Activated naive CD4-positive, alpha-beta T cell treated with anti-CD3 and anti-CD28 coated beads, Interleukin-2, amount 10 ng/mL, durations not matched to agents 7 days and 5 days (primary cell): ENCODE results near the gene PTGES2.

Experiments
- CTCF ChIA-PET: fragments of 350-600 bp; sonication (Branson Sonifier 250); formaldehyde crosslinking; loops from one replicate; lab custom pipeline; 2021; ENCODE audit warnings: antibody characterized with exemption; lab: Charles Lee
- DNase-seq: peaks from one replicate; pipeline ENCODE4 v3.0.0-alpha.2; 2020
- H3K27ac Mint-ChIP-seq: one replicate; pipeline ENCODE4 v1.8.0; 2021; ENCODE audit warnings: mild to moderate bottlenecking, moderate library complexity, mixed read lengths
- H3K27me3 Mint-ChIP-seq: one replicate; pipeline ENCODE4 v1.8.0; 2021; ENCODE audit warnings: mild to moderate bottlenecking, mixed read lengths
- H3K36me3 Mint-ChIP-seq: one replicate; pipeline ENCODE4 v1.8.0; 2021; ENCODE audit warnings: mixed read lengths
- H3K4me1 Mint-ChIP-seq: one replicate; pipeline ENCODE4 v1.8.0; 2021; ENCODE audit warnings: mixed read lengths
- H3K4me3 Mint-ChIP-seq: one replicate; pipeline ENCODE4 v1.8.0; 2021; ENCODE audit warnings: mild to moderate bottlenecking, moderate library complexity, mixed read lengths
- H3K9me3 Mint-ChIP-seq: one replicate; pipeline ENCODE4 v1.8.0; 2021; ENCODE audit warnings: mixed read lengths

The PTGES2 gene

DNA sequence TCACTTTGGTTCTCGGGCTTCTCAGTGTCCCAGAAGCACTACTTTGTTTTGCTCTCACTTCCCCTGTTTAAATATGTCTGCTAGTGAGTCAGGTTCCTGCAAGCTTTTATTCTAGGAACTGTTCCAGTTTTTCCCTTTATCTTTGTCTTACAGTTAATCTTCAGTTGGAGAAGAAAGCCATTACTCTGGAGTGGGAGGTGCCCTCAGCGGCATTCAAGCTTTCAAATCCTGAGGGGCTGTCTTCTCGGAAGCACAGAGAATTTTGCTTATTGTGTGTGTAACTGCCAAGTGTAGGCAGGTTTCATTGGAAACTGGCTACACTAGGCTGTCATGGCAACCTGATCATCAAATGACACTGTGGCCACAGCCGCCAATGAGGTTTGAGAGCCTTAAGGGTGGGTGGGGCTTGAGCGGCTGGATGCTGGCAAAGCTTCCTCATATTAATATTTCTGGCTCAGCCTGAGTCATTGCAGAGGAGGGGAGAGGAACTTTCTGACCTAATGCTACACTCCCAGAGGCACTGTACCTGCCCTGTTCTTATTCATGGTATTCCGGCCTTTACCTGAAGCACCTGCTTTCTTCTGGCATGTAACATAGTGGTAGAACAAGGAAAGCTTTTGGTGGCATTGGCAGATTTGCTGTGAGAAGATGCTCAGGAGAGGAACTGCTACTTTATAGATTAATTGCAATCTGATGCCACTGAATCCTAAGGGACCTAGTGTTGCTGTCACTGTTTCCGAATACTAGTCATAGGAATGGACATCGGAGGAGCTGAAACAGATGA is 33.2 kb downstream of the PTGES2 start:
- H3K4me3 Mint-ChIP-seq = peak overlapping the region; percentile 34

DNA sequence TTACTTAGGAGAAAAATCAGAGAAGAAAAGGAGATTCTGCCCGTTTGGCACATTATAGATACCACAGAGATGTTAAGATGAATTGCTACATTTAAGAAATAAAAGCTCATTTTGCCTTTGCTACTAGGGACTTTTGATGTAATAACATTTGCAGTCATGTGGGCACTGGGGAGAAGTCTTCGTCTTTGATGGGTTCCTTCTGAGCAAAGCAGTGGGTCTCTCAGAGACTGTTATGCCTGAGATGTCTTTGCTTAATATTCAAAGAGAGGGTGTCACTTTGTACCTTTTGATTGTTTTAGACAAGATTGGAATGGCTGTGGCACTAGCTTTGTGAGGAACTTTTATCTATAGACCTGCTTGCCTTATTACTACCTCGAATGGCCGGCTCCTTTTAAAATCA is 34.5 kb downstream of the PTGES2 start:
- H3K4me1 Mint-ChIP-seq = peaks cover 63% of the 10 kb centered on the region
- peak overlapping the region; percentile 91 for H3K27ac Mint-ChIP-seq
- H3K9me3 Mint-ChIP-seq = no peaks in the 10 kb centered on the region
- H3K27me3 Mint-ChIP-seq = no peaks in the 10 kb centered on the region
- CTCF ChIA-PET = interaction anchor here (0.9 to 2.3 kb wide), 8 partner anchors 8 to 149 kb away, joined by 3 to 11 read pairs (median 8); partner anchors contain the start of genes NAIF1 and SLC25A25
- H3K36me3 Mint-ChIP-seq = peaks cover 26% of the 10 kb centered on the region
- no peak overlapping the region for H3K4me3 Mint-ChIP-seq
- no peak for DNase-seq

More for the DNA sequence above, 33.2 kb downstream of the PTGES2 start:
- DNase-seq = peak; percentile 86
- Mint-ChIP-seq H3K27ac (peak overlapping the region; percentile 91), H3K36me3 (peaks cover 26% of the 10 kb centered on the region), H3K27me3 (no peaks in the 10 kb centered on the region), H3K9me3 (no peaks in the 10 kb centered on the region), H3K4me1 (peaks cover 68% of the 10 kb centered on the region)
- CTCF ChIA-PET = interaction anchor here (1.1 to 2.3 kb wide), 6 partner anchors 8 to 152 kb away, joined by 3 to 11 read pairs (median 7); no protein-coding TSS in a partner anchor

DNA sequence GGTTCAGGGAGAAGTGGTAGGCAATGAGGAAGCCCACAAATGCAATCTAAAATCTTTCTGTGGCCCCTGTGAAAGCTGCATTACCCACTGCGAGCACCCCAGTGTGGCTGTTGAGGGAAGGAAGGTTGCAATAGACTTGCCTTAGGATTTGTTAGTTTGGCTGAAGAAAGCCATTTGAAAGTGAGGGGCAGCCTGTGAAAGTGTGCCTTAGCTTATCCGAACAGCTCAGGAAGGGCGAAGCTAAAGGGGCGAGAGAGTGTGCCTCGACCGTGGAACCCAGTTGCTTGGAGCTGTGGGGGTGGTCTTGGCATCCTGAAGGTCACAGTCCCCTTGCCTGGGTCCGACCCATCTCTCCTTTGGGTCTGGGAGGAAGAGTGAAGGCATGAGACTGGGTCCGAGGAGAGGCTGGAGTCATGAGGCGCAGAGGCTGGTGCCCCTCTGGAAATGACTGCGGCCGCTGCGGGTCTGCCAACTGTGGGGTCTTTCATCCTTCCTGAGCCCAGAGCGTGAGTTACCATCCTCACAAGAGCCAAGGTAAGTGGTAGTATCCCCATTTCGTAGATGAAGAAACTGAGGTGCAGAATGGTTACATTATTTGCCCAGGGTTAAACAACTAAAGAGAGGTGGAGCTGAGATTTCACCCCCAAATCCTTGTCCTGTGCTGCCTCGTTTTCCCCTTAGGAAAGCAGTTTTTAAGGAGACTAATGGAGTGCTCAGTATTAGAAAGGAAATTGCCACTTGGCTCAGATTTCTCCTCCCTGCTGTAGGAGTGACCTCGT is 35.1 kb downstream of the PTGES2 start:
- H3K4me1 Mint-ChIP-seq = peaks cover 68% of the 10 kb centered on the region
- no peaks in the 10 kb centered on the region for H3K27me3 Mint-ChIP-seq
- H3K4me3 Mint-ChIP-seq = no peak overlapping the region
- peaks cover 31% of the 10 kb centered on the region for H3K36me3 Mint-ChIP-seq
- no peak for DNase-seq
- H3K9me3 Mint-ChIP-seq = no peaks in the 10 kb centered on the region
- CTCF ChIA-PET = interaction anchor here (0.9 to 2.3 kb wide), 7 partner anchors 8 to 148 kb away, joined by 3 to 11 read pairs (median 6); partner anchors contain the start of genes NAIF1 and SLC25A25
- H3K27ac Mint-ChIP-seq = peak overlapping the region; percentile 91

DNA sequence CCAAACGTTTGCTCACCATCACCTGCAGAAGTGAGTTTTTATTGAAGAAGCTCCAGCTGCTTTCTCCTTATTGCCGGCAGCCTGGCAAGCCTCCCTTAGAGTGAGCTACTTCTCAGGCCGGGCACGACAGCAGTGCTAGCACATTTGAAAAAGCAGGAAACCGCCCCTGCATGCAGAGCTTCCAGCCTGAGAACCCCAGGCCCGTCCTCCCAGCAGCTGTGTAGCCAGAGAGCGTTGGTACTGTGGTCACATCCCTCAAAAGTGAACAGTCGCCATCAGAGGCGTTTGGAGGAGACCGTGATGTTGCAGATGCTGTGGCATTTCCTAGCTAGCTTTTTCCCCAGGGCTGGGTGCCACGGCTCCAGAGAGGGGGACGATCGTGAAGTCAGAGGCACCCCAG is 36.0 kb downstream of the PTGES2 start:
- Mint-ChIP-seq H3K36me3 (peaks cover 28% of the 10 kb centered on the region), H3K27me3 (no peaks in the 10 kb centered on the region), H3K27ac (peak overlapping the region; percentile 81), H3K4me1 (peaks cover 65% of the 10 kb centered on the region), H3K9me3 (no peaks in the 10 kb centered on the region), H3K4me3 (peak overlapping the region; percentile 18)
- CTCF ChIA-PET = interaction anchor here (0.6 to 2.0 kb wide), 5 partner anchors 11 to 147 kb away, joined by 3 to 11 read pairs (median 4); no protein-coding TSS in a partner anchor
- DNase-seq = no peak

DNA sequence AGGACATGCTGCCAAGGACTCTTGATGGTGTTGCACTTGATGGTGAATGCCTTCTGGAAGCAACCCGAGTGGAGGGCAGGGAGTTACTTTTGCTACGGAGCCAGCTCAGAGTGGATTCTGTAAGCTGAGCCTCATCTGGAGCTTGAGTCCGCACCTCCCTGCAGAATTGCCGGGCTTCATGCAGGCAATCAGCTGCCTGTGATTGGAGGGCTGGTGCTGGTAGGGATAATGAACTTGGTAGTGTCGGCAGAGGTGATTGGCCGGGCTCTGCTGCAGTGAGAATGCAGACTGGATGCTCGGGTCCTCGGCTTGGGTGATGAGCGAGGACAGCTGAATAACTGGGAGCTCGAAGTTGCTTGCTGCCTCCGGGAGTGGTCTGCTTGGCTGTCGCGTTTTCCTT is 36.4 kb downstream of the PTGES2 start:
- DNase-seq = no peak
- H3K27me3 Mint-ChIP-seq = no peaks in the 10 kb centered on the region
- H3K4me3 Mint-ChIP-seq = no peak overlapping the region
- no peaks in the 10 kb centered on the region for H3K9me3 Mint-ChIP-seq
- peaks cover 65% of the 10 kb centered on the region for H3K4me1 Mint-ChIP-seq
- CTCF ChIA-PET = interaction anchor here (0.6 to 2.0 kb wide), 3 partner anchors 11 to 147 kb away, joined by 3 to 6 read pairs (median 4); no protein-coding TSS in a partner anchor
- peaks cover 28% of the 10 kb centered on the region for H3K36me3 Mint-ChIP-seq
- H3K27ac Mint-ChIP-seq = peak overlapping the region; percentile 52

DNA sequence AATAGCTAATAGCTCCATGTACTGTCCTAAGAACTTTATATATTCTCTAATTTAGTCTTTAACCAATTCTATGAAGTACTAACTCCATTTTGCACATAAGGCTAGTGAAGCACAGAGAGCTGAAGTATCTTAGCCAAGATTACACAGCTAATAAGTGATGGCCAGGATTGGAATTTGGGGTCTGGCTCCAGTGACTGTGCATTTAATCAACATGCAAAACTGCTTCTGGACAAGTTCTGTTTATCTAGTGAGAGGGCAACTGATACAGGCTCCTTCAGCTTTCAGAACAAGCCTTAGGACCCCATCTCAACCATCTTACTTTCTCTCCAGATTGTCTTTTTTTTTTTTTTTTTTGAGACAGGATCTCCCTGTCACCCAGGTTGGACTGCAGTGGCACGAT is 38.2 kb downstream of the PTGES2 start:
- no peaks in the 10 kb centered on the region for H3K27me3 Mint-ChIP-seq
- no peak for DNase-seq
- no peaks in the 10 kb centered on the region for H3K9me3 Mint-ChIP-seq
- peaks cover 34% of the 10 kb centered on the region for H3K36me3 Mint-ChIP-seq
- H3K27ac Mint-ChIP-seq = no peak overlapping the region
- peaks cover 59% of the 10 kb centered on the region for H3K4me1 Mint-ChIP-seq
- CTCF ChIA-PET = interaction anchor here (0.6 to 1.6 kb wide), 2 partner anchors 10 to 14 kb away, joined by 4 to 5 read pairs; no protein-coding TSS in a partner anchor
- H3K4me3 Mint-ChIP-seq = no peak overlapping the region

DNA sequence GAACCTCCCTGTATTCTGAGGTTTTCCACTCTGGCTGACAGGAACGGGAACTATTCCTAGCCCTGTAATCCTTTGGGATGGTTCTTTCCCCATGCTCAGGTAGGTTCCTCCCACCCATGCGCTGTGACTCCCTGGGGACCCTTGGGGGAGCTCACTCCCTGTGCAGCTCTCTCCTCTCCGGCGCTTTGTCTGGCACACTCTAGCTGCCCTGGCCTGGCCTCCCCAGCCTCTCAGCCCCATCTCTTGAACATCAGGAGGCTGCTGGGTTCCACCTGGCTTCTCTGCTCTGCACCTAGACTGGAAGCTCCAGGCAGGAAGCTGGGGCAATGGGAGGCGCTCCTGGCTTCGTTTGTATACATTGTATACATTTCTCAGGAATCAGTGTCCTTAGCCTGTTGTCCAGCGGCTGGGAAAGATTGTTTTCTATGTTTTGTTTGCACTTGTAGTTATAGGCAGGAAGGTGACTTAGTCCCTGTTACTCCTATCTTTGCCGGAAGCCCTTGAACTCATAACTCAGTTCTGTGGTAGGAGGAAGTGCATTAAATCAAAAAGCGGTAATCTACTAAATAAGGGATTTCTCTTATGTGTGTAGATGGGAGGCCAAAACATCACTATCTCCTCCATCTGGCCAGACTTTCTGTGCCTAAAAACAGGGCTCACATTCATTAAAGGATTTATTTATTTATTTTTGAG is 39.1 kb downstream of the PTGES2 start:
- no peak overlapping the region for H3K4me3 Mint-ChIP-seq

DNA sequence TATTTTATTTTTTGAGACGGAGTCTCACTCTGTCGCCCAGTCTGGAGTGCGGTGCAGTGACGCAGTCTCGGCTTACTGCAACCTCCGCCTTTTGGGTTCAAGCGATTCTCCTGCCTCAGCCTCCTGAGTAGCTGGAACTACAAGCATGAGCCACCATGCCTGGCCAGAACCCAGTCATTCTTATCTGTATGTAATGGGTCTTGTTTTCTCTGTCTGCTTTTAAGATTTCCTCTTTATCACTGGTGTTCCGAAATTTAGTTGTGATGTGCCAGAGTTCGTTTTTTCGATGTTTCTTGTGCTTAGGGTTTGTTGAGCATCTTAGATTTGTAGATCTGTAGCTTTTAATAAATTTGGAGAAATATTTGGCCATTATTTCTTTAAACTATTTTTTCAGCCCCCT is 40.3 kb downstream of the PTGES2 start:
- no peak for DNase-seq
- CTCF ChIA-PET = interaction anchor here (1.1 to 1.9 kb wide), 3 partner anchors 9 to 30 kb away, joined by 3 to 6 read pairs (median 4); no protein-coding TSS in a partner anchor
- no peak overlapping the region for H3K27ac Mint-ChIP-seq
- peaks cover 45% of the 10 kb centered on the region for H3K4me1 Mint-ChIP-seq
- H3K27me3 Mint-ChIP-seq = no peaks in the 10 kb centered on the region
- H3K4me3 Mint-ChIP-seq = no peak overlapping the region
- no peaks in the 10 kb centered on the region for H3K9me3 Mint-ChIP-seq
- peaks cover 35% of the 10 kb centered on the region for H3K36me3 Mint-ChIP-seq

More for the DNA sequence above, 39.1 kb downstream of the PTGES2 start:
- Mint-ChIP-seq H3K36me3 (peaks cover 34% of the 10 kb centered on the region), H3K4me1 (peaks cover 55% of the 10 kb centered on the region), H3K27ac (peak overlapping the region; percentile 78), H3K9me3 (no peaks in the 10 kb centered on the region), H3K27me3 (no peaks in the 10 kb centered on the region)
- CTCF ChIA-PET = interaction anchor here (1.2 to 1.6 kb wide), 2 partner anchors 10 to 15 kb away, joined by 4 to 5 read pairs; no protein-coding TSS in a partner anchor
- no peak for DNase-seq

DNA sequence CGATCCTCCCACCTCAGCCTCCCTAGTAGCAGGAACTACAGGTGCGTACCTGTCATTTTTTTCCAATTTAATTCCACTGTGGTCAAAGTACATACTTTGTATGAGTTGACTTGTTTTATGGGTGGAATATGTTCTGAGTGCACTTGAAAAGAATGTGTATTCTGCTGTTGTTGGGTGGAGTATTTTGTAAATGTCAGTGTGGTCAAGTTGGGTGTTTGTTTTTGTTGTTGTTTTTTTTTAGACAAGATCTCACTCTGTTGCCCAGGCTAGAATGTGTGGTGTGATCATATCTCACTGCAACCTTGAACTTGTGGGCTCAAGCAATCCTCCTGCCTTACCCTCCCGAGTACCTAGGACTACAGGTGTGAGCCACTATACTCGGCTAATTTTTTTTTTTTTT is 41.6 kb downstream of the PTGES2 start:
- CTCF ChIA-PET = interaction anchor here (1.9 kb wide), 1 partner anchor 32 kb away, joined by 6 read pairs; no protein-coding TSS in a partner anchor
- Mint-ChIP-seq H3K27ac (peak overlapping the region; percentile 64), H3K4me1 (peaks cover 38% of the 10 kb centered on the region), H3K9me3 (no peaks in the 10 kb centered on the region), H3K27me3 (no peaks in the 10 kb centered on the region), H3K36me3 (peaks cover 32% of the 10 kb centered on the region), H3K4me3 (no peak overlapping the region)
- no peak for DNase-seq

DNA sequence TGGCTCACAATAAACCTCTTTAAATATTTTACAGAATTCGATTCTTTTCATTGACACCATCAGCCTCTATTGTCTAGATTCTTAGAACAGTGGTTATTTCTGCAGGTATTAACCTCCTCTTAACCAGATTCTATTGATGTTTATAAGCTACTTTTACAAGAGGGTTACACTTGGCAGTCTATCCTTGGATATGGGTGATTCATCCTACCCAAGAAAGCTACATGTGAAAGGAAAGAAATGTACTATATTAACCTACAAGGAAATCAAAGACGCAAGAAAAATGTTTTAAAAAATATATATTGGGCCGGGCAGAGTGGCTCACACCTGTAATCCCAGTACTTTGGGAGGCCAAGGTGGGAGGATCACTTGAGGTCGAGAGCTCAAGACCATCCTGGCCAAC is 42.8 kb downstream of the PTGES2 start:
- Mint-ChIP-seq H3K4me1 (peaks cover 35% of the 10 kb centered on the region), H3K27ac (no peak overlapping the region), H3K36me3 (peaks cover 26% of the 10 kb centered on the region)

DNA sequence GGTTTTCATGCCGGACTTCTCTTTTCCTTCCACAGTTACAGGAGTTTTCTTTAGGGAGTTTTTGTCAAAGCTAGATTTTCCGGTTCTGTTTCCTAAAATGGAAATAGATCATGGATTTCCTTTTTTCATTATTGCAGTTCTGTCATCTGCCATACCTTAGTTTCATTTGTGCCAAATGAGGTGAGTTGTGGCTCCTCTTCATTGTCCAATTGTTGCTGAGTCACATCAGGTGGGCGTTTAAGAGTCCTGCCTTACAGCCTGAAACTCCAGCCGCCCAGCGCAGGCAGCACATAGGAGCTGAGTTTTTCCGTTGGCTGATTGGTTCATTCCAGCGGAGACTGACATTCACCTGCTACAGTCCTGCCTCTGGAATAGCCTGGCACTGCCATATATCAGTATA is 45.4 kb downstream of the PTGES2 start:
- H3K4me3 Mint-ChIP-seq = no peak overlapping the region
- no peaks in the 10 kb centered on the region for H3K9me3 Mint-ChIP-seq
- DNase-seq = no peak
- peaks cover 34% of the 10 kb centered on the region for H3K36me3 Mint-ChIP-seq
- H3K27me3 Mint-ChIP-seq = no peaks in the 10 kb centered on the region
- H3K27ac Mint-ChIP-seq = no peak overlapping the region
- H3K4me1 Mint-ChIP-seq = peaks cover 38% of the 10 kb centered on the region
- CTCF ChIA-PET = interaction anchor here (0.9 to 1.2 kb wide), 3 partner anchors 34 to 138 kb away, joined by 3 read pairs; no protein-coding TSS in a partner anchor

More for the DNA sequence above, 42.8 kb downstream of the PTGES2 start:
- H3K27me3 Mint-ChIP-seq = no peaks in the 10 kb centered on the region
- no peak for DNase-seq
- H3K4me3 Mint-ChIP-seq = no peak overlapping the region
- CTCF ChIA-PET = interaction anchor here (0.9 to 1.5 kb wide), 9 partner anchors 9 to 144 kb away, joined by 3 to 10 read pairs (median 4); no protein-coding TSS in a partner anchor
- no peaks in the 10 kb centered on the region for H3K9me3 Mint-ChIP-seq

DNA sequence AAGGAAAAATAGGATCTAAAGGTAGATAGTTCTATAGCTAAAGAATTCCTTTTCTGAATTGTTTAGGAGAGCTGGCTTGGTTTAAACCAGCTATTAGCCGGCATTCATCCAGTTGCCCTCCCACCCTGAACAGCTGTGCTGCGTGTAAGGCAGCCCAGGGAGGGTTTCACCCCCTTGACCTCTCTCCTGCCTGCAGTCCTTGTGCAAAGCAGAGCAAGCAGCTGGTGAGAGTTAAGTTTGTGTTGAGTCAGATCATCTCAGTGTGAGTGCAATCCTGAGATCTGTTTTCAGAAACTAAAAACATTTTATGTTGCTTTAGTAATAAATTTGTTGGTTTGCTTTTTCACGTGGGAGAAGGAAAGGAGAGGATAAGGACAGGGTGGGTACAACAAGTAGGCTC is 46.5 kb downstream of the PTGES2 start:
- Mint-ChIP-seq H3K4me3 (no peak overlapping the region), H3K36me3 (peaks cover 37% of the 10 kb centered on the region), H3K9me3 (no peaks in the 10 kb centered on the region), H3K27ac (no peak overlapping the region), H3K27me3 (no peaks in the 10 kb centered on the region), H3K4me1 (peaks cover 43% of the 10 kb centered on the region)
- CTCF ChIA-PET = interaction anchor here (0.8 to 1.6 kb wide), 6 partner anchors 10 to 137 kb away, joined by 3 to 7 read pairs (median 3); no protein-coding TSS in a partner anchor
- DNase-seq = no peak

DNA sequence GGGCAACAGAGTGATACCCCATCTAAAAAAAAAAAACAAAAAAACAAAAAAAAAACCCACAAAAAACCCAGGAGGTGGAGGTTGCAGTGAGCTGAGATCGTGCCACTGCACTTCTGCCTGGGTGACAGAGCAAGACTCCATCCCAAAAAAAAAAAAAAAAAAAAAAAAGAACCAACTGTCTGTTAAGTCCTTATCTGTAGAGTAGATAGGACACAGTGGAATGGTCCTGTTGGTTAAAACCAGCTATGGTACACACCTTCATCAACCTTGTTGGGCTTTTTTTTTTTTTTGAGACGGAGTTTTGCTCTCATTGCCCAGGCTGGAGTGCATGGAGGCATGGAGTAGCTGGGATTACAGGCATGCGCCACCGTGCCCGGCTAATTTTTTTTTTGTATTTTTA is 47.3 kb downstream of the PTGES2 start:
- H3K36me3 Mint-ChIP-seq = peaks cover 32% of the 10 kb centered on the region
- no peak overlapping the region for H3K4me3 Mint-ChIP-seq
- DNase-seq = no peak
- H3K27me3 Mint-ChIP-seq = no peaks in the 10 kb centered on the region
- peaks cover 41% of the 10 kb centered on the region for H3K4me1 Mint-ChIP-seq
- CTCF ChIA-PET = interaction anchor here (1.3 to 1.6 kb wide), 3 partner anchors 11 to 45 kb away, joined by 3 to 7 read pairs (median 6); no protein-coding TSS in a partner anchor
- no peaks in the 10 kb centered on the region for H3K9me3 Mint-ChIP-seq
- no peak overlapping the region for H3K27ac Mint-ChIP-seq
